H54 (cell line): Measurements from ENCODE around the gene RAET1E.
"Not testable (repeated sequence)": the region's sequence is repeated elsewhere in the genome, so short reads cannot be mapped to it uniquely, and the experiment has no call there.

Experiments
- DNase-seq: peaks from one replicate; pipeline ENCODE4 v3.0.0; 2011; ENCODE audit warnings: low spot score, mixed read lengths; ENCODE audit not compliant: insufficient read length
- FAIRE-seq: peaks from 3 replicates; lab custom pipeline; 2011; peaks lifted over from hg19 to GRCh38; lab: Jason Lieb, UNC
- POLR2A ChIP-seq: IDR thresholded peaks from 2 replicates; pipeline ENCODE4 v1.6.1; 2011; ENCODE audit warnings: low read depth, mild to moderate bottlenecking, low read length

Gene RAET1E

DNA sequence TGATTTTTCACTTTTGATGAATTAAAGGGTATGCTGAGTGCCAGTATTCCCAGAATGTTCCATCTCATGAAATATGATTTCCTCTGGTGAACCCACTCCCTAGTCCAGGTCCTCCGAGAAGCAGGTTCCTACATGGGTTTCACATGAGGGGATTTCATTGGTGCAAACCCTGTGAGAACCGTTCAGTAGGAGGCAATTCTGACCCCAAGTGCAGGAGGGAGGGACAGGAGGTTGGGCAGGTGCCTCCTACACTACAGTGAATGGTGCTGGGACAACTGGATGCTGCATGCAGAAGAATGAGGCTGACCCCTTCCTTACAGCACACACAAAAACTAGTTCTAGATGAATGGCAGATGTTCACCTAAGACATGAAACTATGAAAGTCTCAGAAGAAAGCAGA lies 38.8 kb upstream of the RAET1E start:
- no peak for TF ChIP-seq POLR2A
- DNase-seq (no peak), FAIRE-seq (no peak)

- TF ChIP-seq POLR2A, result no peak
- DNase-seq (no peak), FAIRE-seq (no peak)
Observed at GRCh38 chr6:149935668-149936067, 37.8 kb upstream of the RAET1E start.

GRCh38 chr6:149935246-149935645 lies 37.3 kb upstream of the RAET1E start:
- no peak for FAIRE-seq
- no peak for TF ChIP-seq POLR2A
- DNase-seq, result no peak

DNA sequence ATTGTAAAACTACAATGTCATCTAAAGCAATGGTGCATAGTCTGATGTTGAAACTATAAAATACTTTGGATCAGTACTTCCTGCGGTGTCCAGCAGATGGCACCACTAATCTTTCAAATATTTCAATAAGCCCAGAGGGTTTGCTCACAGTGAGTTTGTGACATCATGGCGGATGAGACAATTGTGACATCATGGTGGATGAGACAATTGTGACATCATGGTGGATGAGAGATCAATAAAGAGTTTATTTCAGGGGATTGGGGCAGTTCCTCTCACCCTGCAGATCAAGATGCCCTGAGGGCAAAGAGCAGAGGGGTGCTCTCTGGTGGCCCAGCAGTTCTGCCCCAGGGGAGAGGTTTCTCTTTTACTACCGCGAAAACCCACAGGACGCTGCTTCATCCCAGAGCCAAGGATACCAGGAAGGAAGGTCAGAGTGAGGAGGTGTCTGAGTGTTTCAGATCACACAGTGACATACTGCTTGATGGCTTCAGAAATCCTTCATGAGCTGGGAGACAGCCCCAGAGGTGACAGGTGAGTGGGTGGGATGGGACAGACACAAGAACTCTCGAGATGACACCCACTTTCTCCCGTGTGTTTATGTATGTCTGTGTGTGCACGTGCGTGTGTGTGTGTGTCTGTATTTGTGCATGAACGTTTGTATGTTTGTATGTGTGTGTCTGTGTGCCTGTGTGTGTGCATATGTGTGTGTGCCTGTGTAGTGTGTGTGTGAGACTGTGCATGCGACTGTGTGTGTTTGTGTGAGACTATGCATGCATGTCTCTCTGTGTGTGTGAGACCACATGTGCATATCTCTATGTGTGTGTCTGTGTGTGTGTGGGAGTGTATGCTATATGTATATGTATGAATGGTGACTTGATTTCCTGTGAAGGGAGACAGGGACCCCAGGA lies 36.6 kb upstream of the RAET1E start:
- no peak for FAIRE-seq
- no peak for DNase-seq
- TF ChIP-seq POLR2A, result no peak

DNA sequence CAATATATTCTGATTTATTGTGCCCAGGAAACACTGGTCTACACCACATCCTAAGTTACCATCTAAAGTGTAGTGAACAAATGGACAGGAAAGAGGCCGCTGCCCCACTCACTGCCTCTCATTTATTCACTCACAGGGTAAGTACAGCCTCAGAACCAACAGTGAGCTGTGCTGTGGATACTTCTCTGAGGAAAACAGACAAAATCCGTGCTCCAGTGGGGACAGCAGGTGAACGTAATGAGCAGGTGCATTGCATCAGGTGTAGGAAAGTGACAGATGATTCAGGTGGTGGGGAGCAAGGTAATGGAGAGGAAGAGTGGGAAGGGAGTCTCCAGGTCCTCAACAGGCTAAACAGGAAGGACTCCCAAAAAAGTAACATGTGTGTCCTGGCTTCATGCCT lies 35.5 kb upstream of the RAET1E start:
- no peak for FAIRE-seq
- TF ChIP-seq POLR2A, result no peak
- DNase-seq, result no peak

- no peak for DNase-seq
- TF ChIP-seq POLR2A, result no peak
- no peak for FAIRE-seq
Observed at GRCh38 chr6:149933036-149933435, 35.1 kb upstream of the RAET1E start.

DNA sequence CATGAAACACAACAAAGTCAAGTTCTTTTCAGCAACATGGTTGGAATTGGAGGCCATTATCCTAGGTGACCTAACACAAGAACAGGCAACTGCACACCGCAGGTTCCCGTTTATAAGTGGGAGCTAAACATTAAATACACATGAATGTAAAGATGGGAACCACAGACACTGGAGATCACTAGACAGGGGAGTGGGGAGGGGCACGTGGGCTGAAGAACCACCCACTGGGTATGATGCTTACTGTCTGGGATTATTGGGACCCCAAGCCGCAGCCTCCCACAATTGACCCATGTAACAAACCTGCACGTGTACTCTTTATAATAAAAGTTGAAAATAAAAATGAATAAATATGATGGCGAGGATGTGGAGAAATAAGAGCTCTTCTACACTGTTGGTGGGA lies 33.6 kb upstream of the RAET1E start:
- no peak for FAIRE-seq
- DNase-seq, result no peak
- TF ChIP-seq POLR2A, result no peak

- TF ChIP-seq POLR2A, result no peak
- DNase-seq, result no peak
- no peak for FAIRE-seq
Observed at GRCh38 chr6:149929422-149929821, 31.5 kb upstream of the RAET1E start.

DNA sequence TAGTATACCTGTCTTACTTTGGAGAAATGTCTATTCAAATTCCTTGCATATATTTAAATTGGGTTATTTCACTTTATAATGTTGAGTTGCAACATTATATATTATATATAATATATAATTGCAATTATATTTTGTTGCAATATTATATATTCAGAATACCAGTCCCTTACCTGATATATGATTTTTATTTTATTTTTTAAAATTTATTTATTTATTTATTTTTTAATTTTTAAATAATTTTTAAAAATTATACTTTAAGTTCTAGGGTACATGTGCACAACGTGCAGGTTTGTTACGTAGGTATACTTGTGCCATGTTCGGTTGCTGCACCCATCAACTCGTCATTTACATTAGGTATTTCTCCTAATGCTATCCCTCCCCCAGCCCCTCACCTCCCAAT lies 29.1 kb upstream of the RAET1E start:
- not testable (repeated sequence) for DNase-seq, FAIRE-seq

DNA sequence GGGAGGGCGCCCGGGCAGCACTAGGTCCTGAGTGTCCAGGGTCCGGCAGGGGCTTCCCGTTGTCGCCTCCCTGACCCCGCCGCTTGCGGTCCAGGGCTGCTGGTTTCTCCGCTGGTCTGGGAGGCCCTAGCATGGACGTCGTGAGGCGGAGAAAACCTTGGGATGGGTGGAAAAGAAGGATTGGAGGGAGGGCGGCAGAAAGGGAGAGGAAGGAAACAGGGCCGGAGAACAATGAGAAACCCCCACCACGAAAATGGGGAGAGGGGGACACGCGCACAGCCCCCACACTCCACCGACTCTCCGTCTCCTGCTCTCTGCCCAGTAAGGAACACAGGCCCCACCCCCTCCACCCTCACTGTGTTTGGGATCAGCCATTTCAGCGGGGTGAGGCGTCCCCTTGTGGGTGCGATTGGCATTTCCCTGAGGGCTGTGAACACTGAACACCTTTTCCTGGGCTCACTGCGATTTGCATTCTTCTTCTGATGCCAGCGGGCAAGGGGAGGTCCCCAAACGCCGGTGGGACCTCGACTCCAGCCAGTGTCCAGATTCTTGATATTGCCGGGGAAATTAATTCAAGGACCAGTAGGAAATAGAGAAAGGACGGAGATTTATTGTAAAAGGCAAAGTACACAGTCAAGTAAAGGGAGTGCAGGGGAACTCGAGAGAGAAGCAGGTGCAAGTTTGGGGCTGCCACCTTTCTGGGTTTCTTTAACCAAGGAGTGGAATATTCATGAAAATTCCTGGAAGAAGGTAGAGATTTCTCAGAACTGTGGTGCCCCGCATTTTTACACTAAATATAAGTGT lies 28.3 kb upstream of the RAET1E start:
- DNase-seq (peak; percentile 19), FAIRE-seq (no peak)
- no peak for TF ChIP-seq POLR2A

GRCh38 chr6:149925253-149925973 lies 27.5 kb upstream of the RAET1E start:
- no peak for TF ChIP-seq POLR2A
- DNase-seq (no peak), FAIRE-seq (no peak)

- no peak for TF ChIP-seq POLR2A
- FAIRE-seq, result no peak
- DNase-seq, result no peak
Observed at GRCh38 chr6:149924933-149925252, 27.0 kb upstream of the RAET1E start.

DNA sequence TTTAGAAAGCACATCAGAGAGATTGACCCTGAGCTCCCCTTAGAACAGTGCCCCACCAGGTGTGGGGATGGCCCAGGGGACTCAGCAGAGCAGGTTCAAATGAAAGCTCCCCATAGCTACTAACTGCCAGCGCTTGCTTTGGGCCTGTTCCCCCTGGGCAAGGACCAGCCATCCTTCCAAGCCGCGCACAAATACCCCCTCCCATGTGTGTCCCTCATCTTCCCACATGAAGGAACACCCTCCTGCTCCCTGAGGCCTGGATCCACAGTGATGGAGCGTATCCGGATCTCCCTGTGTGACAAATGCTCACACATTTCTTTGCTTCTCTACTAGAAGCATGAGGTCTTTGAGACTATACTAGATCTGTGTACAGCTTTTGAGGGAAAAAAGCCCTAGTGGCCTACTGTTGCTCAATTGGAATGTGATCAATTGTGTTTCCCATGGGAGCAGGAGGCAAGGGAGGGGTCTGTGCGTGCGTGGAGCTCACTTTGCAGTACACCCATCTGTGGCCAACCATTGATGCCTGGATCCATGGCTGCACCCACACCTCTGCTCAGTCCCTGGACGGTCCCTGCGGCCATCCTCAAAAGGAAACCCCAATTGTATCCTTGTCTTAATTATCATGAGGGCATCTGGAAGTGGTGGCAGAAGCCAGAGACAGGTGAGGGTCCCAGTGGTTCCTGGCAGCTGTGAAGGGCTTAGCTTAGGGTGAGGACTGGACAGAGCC lies 26.5 kb upstream of the RAET1E start:
- TF ChIP-seq POLR2A, result no peak
- DNase-seq (no peak), FAIRE-seq (no peak)
